K562 (cell line): ENCODE measurements around the gene XPO4. TPM values are rescaled to one million over a fixed set of nuclear protein-coding genes. Genes with fewer than 3 reads are reported as not detected.
A peak's percentile ranks its signal among the peaks of the same experiment; 100 is the strongest.

Source experiments
- ATAC-seq: fragments of 200-7000 bp; cut with Tn5 transposase; 3 replicates; pipeline ENCODE4 v1.9.1; 2020; ENCODE audit warnings: moderate library complexity
- BruUV-seq: library from RNA; stranded (reverse); fragments of 400-500 nt; replicated peaks from 2 replicates; lab custom pipeline; 2021; lab: Mats Ljungman, UMichigan
- CTCF ChIA-PET: fragments of 300-600 bp; formaldehyde crosslinking; extraction: SDS; loops from one replicate; lab custom pipeline; 2021; ENCODE audit warnings: low intra/inter-chr PET ratio; lab: Yijun Ruan, JAX
- POLR2A ChIA-PET: fragments of 300-600, 350-650 bp; sonication (Branson Sonifier 250); formaldehyde crosslinking; extraction: SDS; loops from one replicate; lab custom pipeline; 2021; ENCODE audit warnings: antibody characterized with exemption, inconsistent platforms; lab: Yijun Ruan, JAX
- DNase-seq, 4 experiments: peaks; one replicate each; pipeline versions ENCODE4 v3.0.0 to v3.0.0-alpha.2; 2011 to 2018; ENCODE audit warnings: low spot score in 3 of 4, mixed read lengths in 3 of 4; ENCODE audit errors: extremely low read depth in 1 of 4
- FAIRE-seq: peaks from 2 replicates; lab custom pipeline; 2011; peaks lifted over from hg19 to GRCh38; lab: Jason Lieb, UNC
- H2AFZ ChIP-seq: 2 replicates; pipeline ENCODE4 v1.6.0; 2011; ENCODE audit warnings: low read depth, low read length, control low read depth, inconsistent platforms
- H3K27ac ChIP-seq: fragments of 200-600 bp; 3 replicates; pipeline ENCODE4 v1.8.0; 2011; ENCODE audit warnings: low read depth, mild to moderate bottlenecking, control low read depth, inconsistent platforms, low read length, moderate library complexity, mixed read lengths; ENCODE audit errors: extremely low read depth
- H3K27me3 ChIP-seq, 2 experiments: fragments of 300-600 bp in 1 of 2; 2 replicates in 1 of 2; 3 replicates in 1 of 2; pipeline versions ENCODE4 v1.6.0 to v1.8.0; 2011; ENCODE audit warnings: inconsistent platforms in 2 of 2, low read length in 2 of 2, mild to moderate bottlenecking in 1 of 2, mixed read lengths in 1 of 2, moderate library complexity in 1 of 2; ENCODE audit not compliant: control insufficient read depth in 2 of 2, insufficient read depth in 2 of 2
- H3K36me3 ChIP-seq: fragments of 300-600 bp; 3 replicates; pipeline ENCODE4 v1.8.0; 2011; ENCODE audit warnings: mild to moderate bottlenecking, low read length, inconsistent platforms; ENCODE audit not compliant: control insufficient read depth, insufficient read depth
- H3K4me1 ChIP-seq, 2 experiments: fragments of 200-600 bp in 1 of 2; replicated peaks in 1 of 2; 2 replicates in 1 of 2; 3 replicates in 1 of 2; pipeline versions ENCODE4 v1.5.1 to v1.8.0; 2011; ENCODE audit warnings: inconsistent platforms in 2 of 2, low read length in 2 of 2, mild to moderate bottlenecking in 1 of 2, mixed read lengths in 1 of 2, moderate library complexity in 1 of 2; ENCODE audit not compliant: control insufficient read depth in 2 of 2, insufficient read depth in 2 of 2
- H3K4me2 ChIP-seq: 2 replicates; pipeline ENCODE4 v1.6.1; 2011; ENCODE audit warnings: low read length, control low read depth, inconsistent platforms, mixed read lengths; ENCODE audit not compliant: insufficient read depth
- H3K4me3 ChIP-seq: fragments of 200-600 bp; sonication (generic), shearing (Covaris generic); 2 replicates; pipeline ENCODE4 v1.5.1; 2016; ENCODE audit warnings: control low read depth, inconsistent platforms
- H3K79me2 ChIP-seq: fragments of 200-600 bp; 3 replicates; pipeline ENCODE4 v1.8.0; 2011; ENCODE audit warnings: low read length, inconsistent platforms; ENCODE audit not compliant: control insufficient read depth, insufficient read depth
- H3K9ac ChIP-seq, 2 experiments: 2 replicates each; pipeline versions ENCODE4 v1.6.0 to v1.6.1; 2011; ENCODE audit warnings: low read depth in 2 of 2, low read length in 2 of 2, control low read depth in 1 of 2, inconsistent platforms in 1 of 2, mild to moderate bottlenecking in 1 of 2, mixed read lengths in 1 of 2; ENCODE audit not compliant: insufficient read depth in 1 of 2
- H3K9me1 ChIP-seq: one replicate; pipeline ENCODE4 v1.6.0; 2011; ENCODE audit warnings: inconsistent platforms, mild to moderate bottlenecking, low read length, moderate library complexity; ENCODE audit not compliant: control insufficient read depth, insufficient read depth
- H3K9me3 ChIP-seq: replicated peaks from 2 replicates; pipeline ENCODE4 v1.5.1; 2011; ENCODE audit warnings: low read depth, low read length, inconsistent platforms; ENCODE audit not compliant: control insufficient read depth, insufficient read depth
- H4K20me1 ChIP-seq: replicated peaks from 2 replicates; pipeline ENCODE4 v1.6.1; 2011; ENCODE audit warnings: low read length, inconsistent platforms, mixed read lengths; ENCODE audit not compliant: control insufficient read depth, insufficient read depth
- ATF1 ChIP-seq, 2 experiments: fragments of 450-650 bp in 1 of 2; IDR thresholded peaks; 2 replicates each; pipeline ENCODE4 v1.6.1; 2016; ENCODE audit warnings: missing compliant biosample characterization in 1 of 2, missing genetic modification characterization in 1 of 2
- ETV5 ChIP-seq: sonication (generic); formaldehyde crosslinking; IDR thresholded peaks from 2 replicates; pipeline ENCODE4 v1.4.0; 2020; ENCODE audit warnings: low read depth, mild to moderate bottlenecking, missing genetic modification reagents
- KLF16 ChIP-seq: IDR thresholded peaks from 2 replicates; pipeline ENCODE4 v1.6.1; 2016; ENCODE audit warnings: antibody characterized with exemption
- MAFG ChIP-seq: fragments of 450-650 bp; conservative IDR thresholded peaks from 2 replicates; pipeline ENCODE4 v1.6.1; 2016; ENCODE audit warnings: missing genetic modification characterization, missing compliant biosample characterization
- NFE2 ChIP-seq: IDR thresholded peaks from 2 replicates; pipeline ENCODE4 v1.6.1; 2014; ENCODE audit warnings: antibody characterized with exemption, low read depth
- NRF1 ChIP-seq, 2 experiments: fragments of 450-650 bp; IDR thresholded peaks in 1 of 2; conservative IDR thresholded peaks in 1 of 2; 2 replicates each; pipeline ENCODE4 v1.6.1; 2014; ENCODE audit warnings: mild to moderate bottlenecking in 2 of 2
- RBM25 ChIP-seq: fragments of 200-400 bp; formaldehyde crosslinking; IDR thresholded peaks from 2 replicates; pipeline ENCODE4 v1.6.1; 2018; ENCODE audit warnings: low read length, low read depth, moderate library complexity; ENCODE audit not compliant: severe bottlenecking
- STAT5B ChIP-seq: fragments of 250-450 bp; sonication (Bioruptor Pico); IDR thresholded peaks from 2 replicates; pipeline ENCODE4 v1.8.0; 2021; ENCODE audit warnings: mild to moderate bottlenecking, inconsistent platforms
- WHSC1 ChIP-seq: IDR thresholded peaks from one replicate; pipeline ENCODE4 v1.6.1; 2012; ENCODE audit warnings: low read length, control low read depth, inconsistent platforms
- ZNF316 ChIP-seq: fragments of 450-650 bp; IDR thresholded peaks from 2 replicates; pipeline ENCODE4 v1.6.1; 2016
- ZNF449 ChIP-seq: fragments of 250-450 bp; sonication (Bioruptor Pico); IDR thresholded peaks from 2 replicates; pipeline ENCODE4 v1.8.0; 2022; ENCODE audit warnings: moderate library complexity, mild to moderate bottlenecking, inconsistent platforms
- WGBS: fragments of 100-300 bp; shearing (Covaris generic); methylation state at CpG from one replicate; pipeline ENCODE4 v1.1.6; 2016; ENCODE audit warnings: low coverage, mixed read lengths; ENCODE audit not compliant: insufficient coverage; ENCODE audit errors: missing lambda C conversion rate; 5-methylcytosine and 5-hydroxymethylcytosine counted together
- in situ Hi-C: fragments of 300-500 bp; cut with MboI; formaldehyde crosslinking; loops from 4 replicates; pipeline ENCODE4 v1.15.0; 2018; ENCODE audit warnings: inconsistent platforms, mixed read lengths
- intact Hi-C: fragments of 100-400 bp; cut with micrococcal nuclease; formaldehyde crosslinking; loops from 2 replicates; pipeline ENCODE4 v1.14.2; 2022
- polyA plus RNA-seq, 8 experiments: library from polyadenylated mRNA; depleted of rRNA in 4 of 8; stranded (reverse) in 5 of 8; unstranded in 3 of 8; fragments of >200 nt; fragmentation: Nextera tagmentation in 2 of 8; fragmentation: Illumina TruSeq in 1 of 8; extraction: Ambion mirVana in 2 of 8; extraction: Trizol in 1 of 8; gene quantifications; 2 replicates each; pipeline versions ENCODE4 v1.2.1 to v1.2.3, GENCODE V29; 2011 to 2014; ENCODE audit warnings: inconsistent platforms in 1 of 8, missing spikeins in 1 of 8
- total RNA-seq, 7 experiments: library from RNA; depleted of rRNA in 6 of 7; stranded (reverse); fragments of >200 nt in 6 of 7; fragmentation: Illumina TruSeq in 2 of 7; extraction: Trizol in 2 of 7; gene quantifications; 2 replicates each; pipeline versions ENCODE4 v1.2.1 to v1.2.3, GENCODE V29; 2011 to 2021; ENCODE audit warnings: low replicate concordance in 1 of 7
- TF ChIP-seq, protein P1 (sequence below): fragments of 250-450 bp; sonication (Bioruptor Pico); IDR thresholded peaks from 2 replicates; pipeline ENCODE4 v1.8.0; 2021; ENCODE audit warnings: moderate library complexity, mild to moderate bottlenecking, inconsistent platforms

Gene XPO4
- total and polyA plus RNA-seq, 9 of the 15 experiments (the other 6 are each of a cell fraction or from before 2014, with no cell fraction given), result 5.5 to 25.1 (median 17.5) TPM

GRCh38 chr13:20778311-20778710 is 124.2 kb downstream of the XPO4 start:
- ChIA-PET POLR2A (no interaction called here), CTCF (no interaction called here)
- Histone ChIP-seq H3K27ac (no peak overlapping the region), H4K20me1 (no peaks in the 10 kb centered on the region), H3K27me3 (no peaks in the 10 kb centered on the region), H3K4me3 (no peak overlapping the region), H3K9ac (no peak overlapping the region), H3K36me3 (peaks cover 32% of the 10 kb centered on the region; the same call in 1 of the 3 replicates), H3K9me3 (no peaks in the 10 kb centered on the region), H3K4me2 (no peak overlapping the region), H3K4me1 (peaks cover 0 to 10% of the 10 kb centered on the region in 2 experiments; a peak in 2 of 5 replicates), H3K9me1 (no peaks in the 10 kb centered on the region), H2AFZ (no peak overlapping the region), H3K79me2 (peaks cover 4% of the 10 kb centered on the region)
- no TSS peak for BruUV-seq
- in situ Hi-C loops (no loop called here), intact Hi-C loops (no loop called here)
- ATAC-seq (no peak), FAIRE-seq (no peak), DNase-seq (no peak)
- 35% methylated on average over 1 of the region's 1 CpG for WGBS
- TF ChIP-seq ZNF316, result peak; percentile 35; the same call in 1 of the 2 replicates
- TF ChIP-seq RBM25, result no peak
- no peak for TF ChIP-seq WHSC1
- no peak for TF ChIP-seq STAT5B (CRISPR knock-in tag)
- TF ChIP-seq ZNF449 (CRISPR knock-in tag), result no peak
- TF ChIP-seq NRF1 (conservative IDR thresholded peaks at IDR 0.05 in 1 of 2, IDR thresholded peaks at IDR 0.05 in 1 of 2), result no peak
- TF ChIP-seq, protein P1, sequence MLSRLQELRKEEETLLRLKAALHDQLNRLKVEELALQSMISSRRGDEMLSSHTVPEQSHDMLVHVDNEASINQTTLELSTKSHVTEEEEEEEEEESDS (CRISPR knock-in tag), result no peak
- TF ChIP-seq MAFG (tag), result 0 out of 2 replicates have a peak, but pooled peaks have one; percentile 42
- TF ChIP-seq NFE2, result 0 out of 2 replicates have a peak, but pooled peaks have one; percentile 4
- no peak for TF ChIP-seq ATF1 (CRISPR knock-in tag; IDR thresholded peaks at IDR 0.05)
- TF ChIP-seq ATF1 (tag; IDR thresholded peaks at IDR 0.05), result no peak
- TF ChIP-seq ETV5 (CRISPR knock-in tag), result no peak
- TF ChIP-seq KLF16, result no peak
